Thyroid gland (tissue), 4 donors: Measurements from ENCODE around the gene NKAPL. TPM values are rescaled to one million over a fixed set of nuclear protein-coding genes. Genes with fewer than 3 reads are reported as not detected.

Source experiments
- total RNA-seq, 4 donors: library from RNA; depleted of rRNA; stranded (reverse); fragments of >200 nt; gene quantifications; one replicate each; pipeline ENCODE4 v1.2.3, GENCODE V29; 2016

The NKAPL gene
- total RNA-seq, 4 donors from 2014 or later = 0.67 to 0.68 (median 0.67) TPM; not detected in 1

Other genes with a start within 250 kb of the NKAPL start
- gene ZNF165, start 178.7 kb upstream of the NKAPL start, total RNA-seq = 1 to 10 TPM; 1.7 to 5.3 (median 4.0) TPM
- 1 to 10 TPM; 5.8 to 7.9 (median 7.4) TPM for gene ZSCAN16, start 134.7 kb upstream of the NKAPL start, total RNA-seq
- gene ZKSCAN8, start 117.4 kb upstream of the NKAPL start, total RNA-seq = 10 to 100 TPM; 21.5 to 44.2 (median 26.8) TPM
- 10 to 100 TPM; 13.0 to 18.7 (median 14.8) TPM for gene ZSCAN9, start 34.0 kb upstream of the NKAPL start, total RNA-seq
- 1 to 10 TPM; 4.4 to 5.9 (median 5.2) TPM for gene ZKSCAN4, start 7.0 kb upstream of the NKAPL start, total RNA-seq
- gene ZSCAN26, start 7.8 kb downstream of the NKAPL start, total RNA-seq = 10 to 100 TPM; 20.9 to 41.2 (median 36.2) TPM
- 1 to 10 TPM; 1.4 to 5.4 (median 4.1) TPM for gene PGBD1, start 22.3 kb downstream of the NKAPL start, total RNA-seq
- 10 to 100 TPM; 17.2 to 70.1 (median 57.5) TPM for gene ZSCAN31, start 76.9 kb downstream of the NKAPL start, total RNA-seq
- gene ZKSCAN3, start 90.7 kb downstream of the NKAPL start, total RNA-seq = 10 to 100 TPM in 1 of 4 donors, 1 to 10 TPM in 3; 7.0 to 10.5 (median 8.6) TPM
- 10 to 100 TPM in 2 of 4 donors, 1 to 10 TPM in 2; 8.1 to 13.3 (median 9.5) TPM for gene ZSCAN12, start 140.4 kb downstream of the NKAPL start, total RNA-seq
- gene ZSCAN23, start 184.2 kb downstream of the NKAPL start, total RNA-seq = 1 to 10 TPM; 4.1 to 8.2 (median 6.6) TPM